Measurements from ENCODE around the gene SYNCRIP.

The SYNCRIP gene

GRCh38 chr6:85675030-85675819 lies 32.5 kb upstream of the SYNCRIP start:
- H3K4me3 ChIP-seq (ENCODE audit: low read length) = peak overlapping the region; percentile 76
- no peak for DNase-seq (ENCODE audit: low read depth)
- no peak for TF ChIP-seq CTCF (conservative IDR thresholded peaks at IDR 0.05; ENCODE audit: low read depth, low read length)

- TF ChIP-seq CTCF (conservative IDR thresholded peaks at IDR 0.05; ENCODE audit: low read depth, low read length) = no peak
- no peak for DNase-seq (ENCODE audit: low read depth)
- H3K4me3 ChIP-seq (ENCODE audit: low read length) = no peak overlapping the region
Measured at GRCh38 chr6:85674604-85675003, 31.9 kb upstream of the SYNCRIP start.

- no peak for TF ChIP-seq CTCF (conservative IDR thresholded peaks at IDR 0.05; ENCODE audit: low read depth, low read length)
- DNase-seq (ENCODE audit: low read depth) = no peak
- H3K4me3 ChIP-seq (ENCODE audit: low read length) = no peak overlapping the region
Measured at GRCh38 chr6:85673198-85674139, 30.8 kb upstream of the SYNCRIP start.

GRCh38 chr6:85672623-85673022 lies 29.9 kb upstream of the SYNCRIP start:
- no peak for DNase-seq (ENCODE audit: low read depth)
- no peak overlapping the region for H3K4me3 ChIP-seq (ENCODE audit: low read length)
- no peak for TF ChIP-seq CTCF (conservative IDR thresholded peaks at IDR 0.05; ENCODE audit: low read depth, low read length)

GRCh38 chr6:85672050-85672449 lies 29.4 kb upstream of the SYNCRIP start:
- DNase-seq (ENCODE audit: low read depth) = no peak
- no peak overlapping the region for H3K4me3 ChIP-seq (ENCODE audit: low read length)
- no peak for TF ChIP-seq CTCF (conservative IDR thresholded peaks at IDR 0.05; ENCODE audit: low read depth, low read length)

- TF ChIP-seq CTCF (conservative IDR thresholded peaks at IDR 0.05; ENCODE audit: low read depth, low read length) = no peak
- H3K4me3 ChIP-seq (ENCODE audit: low read length) = no peak overlapping the region
- DNase-seq (ENCODE audit: low read depth) = no peak
Measured at GRCh38 chr6:85670573-85670972, 27.9 kb upstream of the SYNCRIP start.

All from retinal pigment epithelial cell (primary cell).